SK-N-SH (cell line): ENCODE data around the gene RBM33. TPM values are rescaled to one million over a fixed set of nuclear protein-coding genes. Genes with fewer than 3 reads are reported as not detected.

Experiments
- CTCF ChIA-PET: fragments of 300-600, 350-600 bp; formaldehyde crosslinking; extraction: SDS; loops from one replicate; lab custom pipeline; 2021; lab: Yijun Ruan, JAX
- POLR2A ChIA-PET: fragments of 350-600 bp; sonication (Branson Sonifier 250); formaldehyde crosslinking; extraction: SDS; loops from one replicate; lab custom pipeline; 2020; ENCODE audit warnings: antibody characterized with exemption, inconsistent platforms; lab: Yijun Ruan, JAX
- DNase-seq: peaks from one replicate; pipeline ENCODE4 v3.0.0; 2012
- H2AFZ ChIP-seq: fragments of 200-600 bp; sonication (generic); 2 replicates; pipeline ENCODE4 v1.8.1; 2016; ENCODE audit warnings: antibody characterized with exemption, mild to moderate bottlenecking, low read depth
- H3F3A ChIP-seq: fragments of 200-600 bp; sonication (generic); replicated peaks from 2 replicates; pipeline ENCODE3; 2016; ENCODE audit warnings: antibody characterized with exemption, mild to moderate bottlenecking; ENCODE audit not compliant: insufficient read depth
- H3K27ac ChIP-seq, 2 experiments: fragments of 200-500 bp in 1 of 2; fragments of 200-600 bp in 1 of 2; sonication (Bioruptor generic) in 1 of 2; sonication (generic), shearing (Covaris generic) in 1 of 2; 2 replicates each; pipeline versions ENCODE4 v1.5.1 to v1.6.1; 2014 to 2016; ENCODE audit warnings: low read depth in 2 of 2, inconsistent platforms in 1 of 2, low read length in 1 of 2, mild to moderate bottlenecking in 1 of 2, mixed read lengths in 1 of 2
- H3K27me3 ChIP-seq: fragments of 200-600 bp; sonication (generic), shearing (Covaris generic); 2 replicates; pipeline ENCODE4 v1.6.1; 2016; ENCODE audit warnings: mixed run types; ENCODE audit not compliant: insufficient read depth
- H3K36me3 ChIP-seq, 2 experiments: fragments of 200-500 bp in 1 of 2; fragments of 200-600 bp in 1 of 2; sonication (Bioruptor generic) in 1 of 2; sonication (generic) in 1 of 2; replicated peaks in 1 of 2; 2 replicates each; pipeline versions ENCODE3 to v1.5.1; 2014 to 2016; ENCODE audit warnings: low read length in 1 of 2, mild to moderate bottlenecking in 1 of 2; ENCODE audit not compliant: insufficient read depth in 2 of 2, control insufficient read depth in 1 of 2
- H3K4me1 ChIP-seq, 2 experiments: fragments of 200-500 bp in 1 of 2; fragments of 200-600 bp in 1 of 2; sonication (Bioruptor generic) in 1 of 2; sonication (generic), shearing (Covaris generic) in 1 of 2; 2 replicates each; pipeline versions ENCODE4 v1.5.1 to v1.6.1; 2014 to 2016; ENCODE audit warnings: low read depth in 1 of 2, low read length in 1 of 2, mixed run types in 1 of 2; ENCODE audit not compliant: insufficient read depth in 2 of 2, control insufficient read depth in 1 of 2
- H3K4me2 ChIP-seq: fragments of 200-600 bp; sonication (generic), shearing (Covaris generic); 2 replicates; pipeline ENCODE4 v1.6.1; 2017; ENCODE audit warnings: mixed run types
- H3K4me3 ChIP-seq, 2 experiments: fragments of 200-500 bp in 1 of 2; fragments of 200-600 bp in 1 of 2; sonication (Bioruptor generic) in 1 of 2; sonication (generic), shearing (Covaris generic) in 1 of 2; 2 replicates each; pipeline versions ENCODE4 v1.5.1 to v1.8.1; 2014 to 2016; ENCODE audit warnings: low read depth in 2 of 2, inconsistent platforms in 1 of 2, low read length in 1 of 2, mild to moderate bottlenecking in 1 of 2, mixed read lengths in 1 of 2, moderate library complexity in 1 of 2
- H3K79me2 ChIP-seq: fragments of 200-600 bp; sonication (generic); 2 replicates; pipeline ENCODE4 v1.8.1; 2017; ENCODE audit warnings: mild to moderate bottlenecking; ENCODE audit not compliant: insufficient read depth
- H3K9ac ChIP-seq: fragments of 200-600 bp; sonication (generic); 2 replicates; pipeline ENCODE4 v1.6.1; 2017; ENCODE audit warnings: mixed run types
- H3K9me2 ChIP-seq: fragments of 200-600 bp; sonication (generic); 2 replicates; pipeline ENCODE4 v1.6.1; 2017; ENCODE audit warnings: mixed run types
- H3K9me3 ChIP-seq: fragments of 200-600 bp; sonication (generic); 2 replicates; pipeline ENCODE4 v1.6.1; 2017; ENCODE audit warnings: mixed run types, mild to moderate bottlenecking, moderate library complexity
- H4K20me1 ChIP-seq: fragments of 200-600 bp; sonication (generic); 2 replicates; pipeline ENCODE4 v1.6.1; 2017; ENCODE audit warnings: mild to moderate bottlenecking, mixed run types; ENCODE audit not compliant: insufficient read depth
- EZH2phosphoT487 ChIP-seq: fragments of 200-600 bp; sonication (generic); IDR thresholded peaks from 2 replicates; pipeline ENCODE4 v1.6.1; 2017; ENCODE audit warnings: low read depth, mixed run types, mild to moderate bottlenecking, antibody characterized with exemption, moderate library complexity, borderline replicate concordance
- FOSL2 ChIP-seq: IDR thresholded peaks from 2 replicates; pipeline ENCODE4 v1.4.0; 2012; ENCODE audit warnings: low read depth, mild to moderate bottlenecking, moderate library complexity, borderline replicate concordance
- FOXJ3 ChIP-seq: sonication (generic); formaldehyde crosslinking; IDR thresholded peaks from 2 replicates; pipeline ENCODE4 v1.5.1; 2020; ENCODE audit warnings: mild to moderate bottlenecking, missing genetic modification reagents
- GATA2 ChIP-seq: sonication (generic); formaldehyde crosslinking; IDR thresholded peaks from 2 replicates; pipeline ENCODE4 v1.5.0; 2020; ENCODE audit warnings: mild to moderate bottlenecking, missing genetic modification reagents
- JUND ChIP-seq: IDR thresholded peaks from 2 replicates; pipeline ENCODE4 v1.4.0; 2012
- WGBS: methylation state at CpG from one replicate; pipeline ENCODE4 v1.1.6; 2017; ENCODE audit warnings: low lambda C conversion rate; 5-methylcytosine and 5-hydroxymethylcytosine counted together
- polyA plus RNA-seq, 3 experiments: library from polyadenylated mRNA; depleted of rRNA; stranded (reverse); fragments of >200 nt; gene quantifications; 2 replicates each; pipeline ENCODE4 v1.2.3, GENCODE V29; 2012
- TF ChIP-seq, protein P1 (sequence below): fragments of 200-600 bp; sonication (generic); IDR thresholded peaks from 2 replicates; pipeline ENCODE4 v1.6.1; 2017; ENCODE audit warnings: antibody characterized with exemption, mild to moderate bottlenecking, moderate library complexity
- TF ChIP-seq, protein P2 (sequence below): fragments of 150-350 bp; IDR thresholded peaks from 2 replicates; pipeline ENCODE4 v1.6.1; 2016; ENCODE audit warnings: mild to moderate bottlenecking, low read depth, low read length
- TF ChIP-seq, protein P3 (sequence below): IDR thresholded peaks from 2 replicates; pipeline ENCODE4; 2012
- TF ChIP-seq, protein P4 (sequence below): IDR thresholded peaks from 2 replicates; pipeline ENCODE4 v1.4.0; 2012; ENCODE audit warnings: low read depth
- TF ChIP-seq, protein P5 (sequence below): IDR thresholded peaks from 2 replicates; pipeline ENCODE4 v1.4.0; 2012; ENCODE audit warnings: low read depth, borderline replicate concordance

RBM33 gene
- polyA plus RNA-seq, 1 of the 3 experiments (the other 2 are of a cell fraction) = 13.8 TPM

DNA sequence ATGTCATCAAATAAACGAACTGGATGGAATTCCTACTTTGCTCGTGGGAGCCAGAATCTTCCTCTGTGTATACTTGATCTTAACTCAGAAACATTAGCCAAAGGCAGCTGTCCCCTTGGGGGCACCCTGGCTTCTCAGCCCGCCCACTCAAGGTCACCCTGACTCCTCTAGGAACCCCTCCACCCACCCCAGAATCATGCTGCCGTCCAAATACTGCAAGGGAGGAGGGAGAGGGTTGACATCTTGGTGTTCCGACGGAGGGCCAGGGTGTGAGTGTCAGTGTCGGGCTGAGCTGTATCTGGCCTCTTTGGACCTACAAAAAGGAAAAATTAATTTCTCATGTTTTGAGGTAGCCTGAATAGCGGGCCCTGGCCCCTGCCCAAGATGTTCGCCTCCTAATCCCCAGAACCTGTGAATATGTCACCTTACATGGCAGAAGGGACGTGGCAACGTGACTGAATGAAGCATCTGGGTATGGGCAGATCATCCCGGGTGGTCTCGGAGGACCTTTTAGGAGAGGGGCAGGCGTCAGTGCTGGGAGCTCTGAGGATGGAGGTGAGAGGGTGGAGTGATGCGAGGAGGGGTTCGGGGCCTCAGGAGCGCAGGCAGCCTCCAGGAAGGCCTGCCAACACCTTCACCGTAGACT lies 40.5 kb upstream of the RBM33 start:
- POLR2A ChIA-PET = no interaction called here
- H4K20me1 ChIP-seq = no peaks in the 10 kb centered on the region
- TF ChIP-seq FOXJ3 = no peak
- H3K4me1 ChIP-seq = peaks cover 0 to under 1% of the 10 kb centered on the region in 2 experiments; a peak in 1 of 4 replicates
- no peak overlapping the region for H3K27ac ChIP-seq
- 60% methylated on average over 18 of the region's 18 CpGs for WGBS
- peaks cover 34% of the 10 kb centered on the region; the same call in 1 of the 2 replicates for H3K27me3 ChIP-seq
- CTCF ChIA-PET = interaction anchor here (1.1 to 13.5 kb wide), 6 partner anchors 13 to 232 kb away, joined by 3 to 470 read pairs (median 4); no protein-coding TSS in a partner anchor
- no peaks in the 10 kb centered on the region for H3K9me3 ChIP-seq
- no peak overlapping the region for H3K4me3 ChIP-seq
- H3F3A ChIP-seq = no peaks in the 10 kb centered on the region
- DNase-seq = no peak
- H3K4me2 ChIP-seq = no peak overlapping the region
- H2AFZ ChIP-seq = no peak overlapping the region
- H3K9me2 ChIP-seq = no peaks in the 10 kb centered on the region
- no peaks in the 10 kb centered on the region for H3K36me3 ChIP-seq
- no peak overlapping the region for H3K9ac ChIP-seq
- H3K79me2 ChIP-seq = no peaks in the 10 kb centered on the region

DNA sequence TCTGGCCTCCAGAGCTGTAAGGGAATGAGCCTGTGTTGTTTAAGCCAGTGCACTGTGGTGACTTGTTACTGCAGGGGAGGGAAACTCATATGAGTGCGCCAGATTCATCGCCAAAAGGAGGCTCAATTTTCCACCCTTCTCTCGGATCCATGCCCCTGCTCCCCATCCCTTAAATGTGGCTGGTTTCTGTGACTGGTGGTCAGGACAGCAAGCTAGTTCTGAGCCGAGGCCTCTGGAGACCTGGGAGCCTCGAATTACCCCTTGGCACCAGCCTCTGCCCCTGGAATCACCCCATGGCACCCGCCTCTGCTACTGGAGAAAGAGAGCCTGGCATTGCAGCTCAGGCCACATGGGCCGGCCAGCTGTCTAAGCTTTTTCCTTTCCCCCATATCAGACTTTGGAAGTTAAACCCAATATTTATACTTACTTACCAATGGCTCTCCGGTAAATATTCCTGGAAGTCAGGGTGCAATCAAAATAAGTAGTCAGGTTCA lies 39.9 kb upstream of the RBM33 start:
- DNase-seq = no peak
- H3K27me3 ChIP-seq = peaks cover 34% of the 10 kb centered on the region; the same call in 1 of the 2 replicates
- H2AFZ ChIP-seq = no peak overlapping the region
- no peak overlapping the region for H3K9ac ChIP-seq
- TF ChIP-seq, protein P1, sequence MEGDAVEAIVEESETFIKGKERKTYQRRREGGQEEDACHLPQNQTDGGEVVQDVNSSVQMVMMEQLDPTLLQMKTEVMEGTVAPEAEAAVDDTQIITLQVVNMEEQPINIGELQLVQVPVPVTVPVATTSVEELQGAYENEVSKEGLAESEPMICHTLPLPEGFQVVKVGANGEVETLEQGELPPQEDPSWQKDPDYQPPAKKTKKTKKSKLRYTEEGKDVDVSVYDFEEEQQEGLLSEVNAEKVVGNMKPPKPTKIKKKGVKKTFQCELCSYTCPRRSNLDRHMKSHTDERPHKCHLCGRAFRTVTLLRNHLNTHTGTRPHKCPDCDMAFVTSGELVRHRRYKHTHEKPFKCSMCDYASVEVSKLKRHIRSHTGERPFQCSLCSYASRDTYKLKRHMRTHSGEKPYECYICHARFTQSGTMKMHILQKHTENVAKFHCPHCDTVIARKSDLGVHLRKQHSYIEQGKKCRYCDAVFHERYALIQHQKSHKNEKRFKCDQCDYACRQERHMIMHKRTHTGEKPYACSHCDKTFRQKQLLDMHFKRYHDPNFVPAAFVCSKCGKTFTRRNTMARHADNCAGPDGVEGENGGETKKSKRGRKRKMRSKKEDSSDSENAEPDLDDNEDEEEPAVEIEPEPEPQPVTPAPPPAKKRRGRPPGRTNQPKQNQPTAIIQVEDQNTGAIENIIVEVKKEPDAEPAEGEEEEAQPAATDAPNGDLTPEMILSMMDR = no peak
- TF ChIP-seq, protein P2, sequence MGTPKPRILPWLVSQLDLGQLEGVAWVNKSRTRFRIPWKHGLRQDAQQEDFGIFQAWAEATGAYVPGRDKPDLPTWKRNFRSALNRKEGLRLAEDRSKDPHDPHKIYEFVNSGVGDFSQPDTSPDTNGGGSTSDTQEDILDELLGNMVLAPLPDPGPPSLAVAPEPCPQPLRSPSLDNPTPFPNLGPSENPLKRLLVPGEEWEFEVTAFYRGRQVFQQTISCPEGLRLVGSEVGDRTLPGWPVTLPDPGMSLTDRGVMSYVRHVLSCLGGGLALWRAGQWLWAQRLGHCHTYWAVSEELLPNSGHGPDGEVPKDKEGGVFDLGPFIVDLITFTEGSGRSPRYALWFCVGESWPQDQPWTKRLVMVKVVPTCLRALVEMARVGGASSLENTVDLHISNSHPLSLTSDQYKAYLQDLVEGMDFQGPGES = no peak
- TF ChIP-seq GATA2 = no peak
- no peak for TF ChIP-seq FOSL2
- TF ChIP-seq FOXJ3 = no peak
- no peak for TF ChIP-seq EZH2phosphoT487
- TF ChIP-seq, protein P3, sequence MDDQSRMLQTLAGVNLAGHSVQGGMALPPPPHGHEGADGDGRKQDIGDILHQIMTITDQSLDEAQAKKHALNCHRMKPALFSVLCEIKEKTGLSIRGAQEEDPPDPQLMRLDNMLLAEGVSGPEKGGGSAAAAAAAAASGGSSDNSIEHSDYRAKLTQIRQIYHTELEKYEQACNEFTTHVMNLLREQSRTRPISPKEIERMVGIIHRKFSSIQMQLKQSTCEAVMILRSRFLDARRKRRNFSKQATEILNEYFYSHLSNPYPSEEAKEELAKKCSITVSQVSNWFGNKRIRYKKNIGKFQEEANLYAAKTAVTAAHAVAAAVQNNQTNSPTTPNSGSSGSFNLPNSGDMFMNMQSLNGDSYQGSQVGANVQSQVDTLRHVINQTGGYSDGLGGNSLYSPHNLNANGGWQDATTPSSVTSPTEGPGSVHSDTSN = no peak
- no peak for TF ChIP-seq JUND
- TF ChIP-seq, protein P4, sequence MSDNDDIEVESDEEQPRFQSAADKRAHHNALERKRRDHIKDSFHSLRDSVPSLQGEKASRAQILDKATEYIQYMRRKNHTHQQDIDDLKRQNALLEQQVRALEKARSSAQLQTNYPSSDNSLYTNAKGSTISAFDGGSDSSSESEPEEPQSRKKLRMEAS = no peak
- TF ChIP-seq, protein P5, sequence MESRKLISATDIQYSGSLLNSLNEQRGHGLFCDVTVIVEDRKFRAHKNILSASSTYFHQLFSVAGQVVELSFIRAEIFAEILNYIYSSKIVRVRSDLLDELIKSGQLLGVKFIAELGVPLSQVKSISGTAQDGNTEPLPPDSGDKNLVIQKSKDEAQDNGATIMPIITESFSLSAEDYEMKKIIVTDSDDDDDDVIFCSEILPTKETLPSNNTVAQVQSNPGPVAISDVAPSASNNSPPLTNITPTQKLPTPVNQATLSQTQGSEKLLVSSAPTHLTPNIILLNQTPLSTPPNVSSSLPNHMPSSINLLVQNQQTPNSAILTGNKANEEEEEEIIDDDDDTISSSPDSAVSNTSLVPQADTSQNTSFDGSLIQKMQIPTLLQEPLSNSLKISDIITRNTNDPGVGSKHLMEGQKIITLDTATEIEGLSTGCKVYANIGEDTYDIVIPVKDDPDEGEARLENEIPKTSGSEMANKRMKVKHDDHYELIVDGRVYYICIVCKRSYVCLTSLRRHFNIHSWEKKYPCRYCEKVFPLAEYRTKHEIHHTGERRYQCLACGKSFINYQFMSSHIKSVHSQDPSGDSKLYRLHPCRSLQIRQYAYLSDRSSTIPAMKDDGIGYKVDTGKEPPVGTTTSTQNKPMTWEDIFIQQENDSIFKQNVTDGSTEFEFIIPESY = no peak
- H3K9me3 ChIP-seq = no peaks in the 10 kb centered on the region
- no peak overlapping the region for H3K27ac ChIP-seq
- H3F3A ChIP-seq = no peaks in the 10 kb centered on the region
- H3K9me2 ChIP-seq = no peaks in the 10 kb centered on the region
- CTCF ChIA-PET = interaction anchor here (3.2 to 13.5 kb wide), 2 partner anchors 137 to 164 kb away, joined by 17 to 470 read pairs; no protein-coding TSS in a partner anchor
- H3K79me2 ChIP-seq = no peaks in the 10 kb centered on the region
- H4K20me1 ChIP-seq = no peaks in the 10 kb centered on the region
- no peaks in the 10 kb centered on the region; a peak in 1 of 4 replicates for H3K4me1 ChIP-seq
- no peak overlapping the region for H3K4me3 ChIP-seq
- POLR2A ChIA-PET = no interaction called here
- WGBS = 64% methylated on average over 8 of the region's 8 CpGs
- H3K4me2 ChIP-seq = no peak overlapping the region
- no peaks in the 10 kb centered on the region for H3K36me3 ChIP-seq
